CD1c-positive myeloid dendritic cell (primary cell): ENCODE data around the gene ABCD4.

Source experiments
- DNase-seq: peaks from one replicate; pipeline ENCODE4 v3.0.0-alpha.2; 2016; ENCODE audit errors: extremely low spot score

The ABCD4 gene

DNA sequence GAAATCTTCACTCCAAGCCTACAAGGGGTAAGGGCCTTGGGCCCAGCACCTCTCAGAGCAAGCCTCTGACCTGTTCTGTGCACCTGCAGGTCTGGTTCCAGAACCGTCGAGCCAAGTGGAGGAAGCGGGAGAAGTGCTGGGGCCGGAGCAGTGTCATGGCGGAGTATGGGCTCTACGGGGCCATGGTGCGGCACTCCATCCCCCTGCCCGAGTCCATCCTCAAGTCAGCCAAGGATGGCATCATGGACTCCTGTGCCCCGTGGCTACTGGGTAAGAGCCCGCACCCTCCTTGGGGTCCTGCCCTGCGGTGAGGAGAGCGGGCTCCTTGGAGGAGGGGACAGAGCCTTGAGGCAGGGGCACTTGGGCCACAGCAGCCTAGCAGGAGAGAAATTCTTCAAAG lies 43.2 kb downstream of the ABCD4 start:
- no peak for DNase-seq

DNA sequence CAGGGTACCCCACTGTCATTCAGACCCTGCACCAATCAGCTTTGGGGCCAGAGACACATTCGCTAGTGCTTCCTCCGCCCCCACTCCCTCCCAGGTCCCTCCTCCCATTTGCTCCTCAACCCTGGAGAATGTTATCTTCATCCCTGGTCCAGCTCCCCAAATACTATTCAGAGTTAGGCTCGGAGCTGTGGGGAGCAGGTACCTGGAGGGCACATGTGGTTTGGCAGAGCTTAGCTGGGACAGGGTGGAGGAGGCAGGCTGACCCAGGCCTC lies 44.0 kb downstream of the ABCD4 start:
- DNase-seq: no peak

DNA sequence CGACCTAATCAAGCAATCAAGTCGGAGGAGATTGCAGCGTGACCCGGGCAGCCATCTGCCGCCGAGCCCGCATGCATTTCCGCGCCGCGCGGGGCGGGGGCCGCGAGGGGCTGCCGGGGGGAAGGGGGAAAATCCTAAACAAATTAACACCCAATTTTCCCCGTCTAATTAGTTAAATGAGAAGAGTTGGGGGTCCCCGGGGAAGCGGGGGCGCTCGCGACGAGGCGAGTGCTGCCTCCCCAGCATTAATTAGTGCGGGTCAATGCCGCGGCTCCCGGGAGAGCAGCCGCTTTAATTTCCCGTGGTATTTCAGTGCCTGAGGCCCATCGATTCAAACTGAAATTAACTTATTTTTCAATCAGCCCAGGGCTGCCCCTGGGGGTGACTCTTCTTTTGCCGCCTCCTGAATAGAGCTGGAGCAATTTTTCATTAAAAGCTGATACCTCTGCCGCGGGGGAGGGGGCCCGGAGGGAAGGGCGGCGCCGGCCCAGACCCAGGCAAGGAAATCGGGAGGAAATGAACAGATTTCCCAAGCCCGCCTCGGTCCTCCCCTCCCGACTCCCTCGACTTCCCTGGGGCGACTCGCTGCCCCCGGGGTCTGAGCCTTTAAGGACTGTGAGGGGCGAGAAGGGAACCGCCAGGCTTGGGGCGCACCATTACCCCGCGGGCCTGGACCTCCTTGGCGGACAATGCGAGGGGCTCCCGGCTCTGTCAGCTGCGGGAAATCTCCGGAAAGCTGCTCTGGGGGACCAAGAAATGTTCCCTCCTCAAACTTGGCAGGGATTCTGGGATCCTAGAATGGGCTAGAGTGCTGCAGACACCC lies 44.6 kb downstream of the ABCD4 start:
- no peak for DNase-seq

DNA sequence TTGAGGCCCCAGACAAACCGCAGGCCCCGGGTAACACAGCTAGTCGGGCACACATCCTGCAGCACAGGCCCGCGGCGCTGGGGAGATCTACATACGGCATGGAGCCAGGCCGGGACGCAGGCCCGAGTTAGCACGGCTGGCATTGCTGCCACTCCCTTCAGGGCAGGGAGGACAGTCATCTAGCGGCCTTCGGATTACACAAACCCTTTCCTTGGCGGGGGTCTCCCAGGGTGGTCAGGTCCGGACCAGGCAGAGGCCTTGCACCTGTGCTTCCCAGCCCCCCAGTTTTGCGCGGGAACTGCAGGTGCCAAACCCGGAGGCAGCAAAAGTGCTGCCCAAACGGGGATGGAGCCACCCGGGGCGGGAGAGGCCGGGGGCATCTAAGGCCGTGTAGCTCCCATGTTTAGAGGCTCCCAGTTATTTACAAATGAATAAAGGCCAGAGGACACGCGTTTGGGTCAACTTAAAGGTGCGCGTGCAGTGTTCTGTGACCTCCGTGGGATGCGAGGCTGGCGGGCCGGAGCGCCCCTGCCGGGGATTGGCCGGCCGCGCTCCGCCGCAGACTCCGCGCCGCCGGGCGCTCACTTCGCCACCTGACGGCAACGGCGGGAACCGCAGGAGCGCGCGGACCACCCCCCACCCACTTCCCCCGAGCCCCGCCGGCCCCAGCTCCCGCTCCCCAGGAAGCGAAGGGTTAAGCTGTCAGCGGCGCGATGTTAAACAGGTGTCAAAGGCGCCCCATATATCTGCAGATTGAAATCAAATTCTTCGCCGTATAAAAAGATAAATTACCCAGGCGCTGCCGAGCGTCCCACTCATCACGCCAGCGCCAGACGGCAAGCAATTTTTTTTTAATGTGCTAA lies 45.4 kb downstream of the ABCD4 start:
- DNase-seq: peak; percentile 77

DNA sequence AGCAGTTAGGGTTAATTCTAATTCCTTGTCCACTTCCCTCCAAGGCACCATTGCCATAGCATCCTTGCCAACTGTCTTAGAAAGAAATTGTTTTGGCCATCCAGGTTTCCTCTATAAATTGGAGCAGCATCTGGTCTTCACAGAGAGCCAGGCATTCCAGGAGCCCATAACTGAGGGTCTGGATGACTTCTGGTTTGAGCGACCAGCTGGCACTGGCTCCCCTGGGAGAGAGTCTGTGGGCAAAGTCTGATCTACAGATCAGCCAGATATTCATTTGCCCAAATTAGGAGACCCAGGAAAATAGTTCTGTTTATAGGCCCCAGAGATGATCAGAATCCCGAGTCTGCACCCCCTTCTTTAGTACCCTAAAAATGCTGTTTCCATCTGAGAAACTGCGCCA lies 47.5 kb downstream of the ABCD4 start:
- DNase-seq: no peak

DNA sequence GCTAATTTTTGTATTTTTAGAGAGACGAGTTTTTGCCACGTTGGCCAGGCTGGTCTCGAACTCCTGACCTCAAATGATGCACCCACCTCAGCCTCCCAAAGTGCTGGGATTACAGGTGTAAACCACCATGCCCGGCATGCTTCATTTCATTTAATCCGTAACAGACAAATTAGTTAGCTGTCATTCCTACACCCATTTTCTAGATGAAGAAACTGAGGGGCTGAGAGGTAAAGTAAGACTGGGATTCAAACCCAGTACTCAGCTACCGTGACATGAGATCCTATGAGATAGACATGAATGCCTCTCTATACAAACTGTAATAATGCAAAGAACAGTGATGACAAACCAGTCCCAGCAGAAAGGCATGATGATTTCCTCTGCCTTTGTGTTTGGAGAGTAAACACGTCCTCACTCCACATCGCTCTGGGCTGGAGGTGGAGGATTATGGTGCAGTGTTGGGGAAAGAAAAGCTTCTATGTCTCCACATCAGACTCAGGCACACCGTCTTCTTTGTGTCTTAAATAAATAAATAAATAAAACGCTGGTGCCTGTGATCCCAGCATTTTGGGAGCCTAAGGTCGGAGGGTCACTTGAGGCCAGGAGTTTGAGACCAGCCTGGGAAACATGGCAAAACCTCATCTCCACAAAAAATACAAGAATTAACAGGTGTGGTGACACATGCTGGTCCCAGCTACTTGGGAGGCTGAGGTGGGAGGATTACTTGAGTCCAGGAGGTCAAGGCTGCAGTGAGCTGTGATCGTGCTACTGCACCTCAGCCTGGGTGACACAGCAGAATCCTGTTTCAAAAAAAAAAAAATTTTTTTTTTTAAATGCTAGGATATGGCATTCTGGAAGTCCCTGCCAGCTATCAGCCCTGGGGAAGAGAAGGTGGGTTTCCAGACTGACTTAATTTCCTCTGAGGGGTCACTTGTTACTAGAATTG lies 53.0 kb downstream of the ABCD4 start:
- no peak for DNase-seq

DNA sequence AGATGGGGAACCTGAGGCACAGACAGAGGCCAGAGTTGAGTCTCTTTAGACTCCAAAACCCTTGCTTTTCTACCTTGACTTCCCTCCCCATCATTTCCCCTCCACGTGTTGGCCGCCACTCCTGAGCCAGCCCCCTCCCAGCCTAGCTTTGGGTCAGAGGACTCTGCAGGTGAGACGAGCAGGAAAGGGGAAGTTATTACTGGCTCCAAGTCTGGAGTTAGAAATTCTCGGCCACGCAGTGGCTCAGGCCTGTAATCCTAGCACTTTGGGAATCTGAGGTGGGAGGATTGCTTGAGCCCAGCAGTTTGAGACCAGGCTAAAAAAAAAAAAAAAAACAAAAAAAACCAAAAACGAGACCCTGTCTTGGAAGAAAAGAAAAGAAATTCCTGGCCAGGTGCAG lies 54.7 kb downstream of the ABCD4 start:
- no peak for DNase-seq

DNA sequence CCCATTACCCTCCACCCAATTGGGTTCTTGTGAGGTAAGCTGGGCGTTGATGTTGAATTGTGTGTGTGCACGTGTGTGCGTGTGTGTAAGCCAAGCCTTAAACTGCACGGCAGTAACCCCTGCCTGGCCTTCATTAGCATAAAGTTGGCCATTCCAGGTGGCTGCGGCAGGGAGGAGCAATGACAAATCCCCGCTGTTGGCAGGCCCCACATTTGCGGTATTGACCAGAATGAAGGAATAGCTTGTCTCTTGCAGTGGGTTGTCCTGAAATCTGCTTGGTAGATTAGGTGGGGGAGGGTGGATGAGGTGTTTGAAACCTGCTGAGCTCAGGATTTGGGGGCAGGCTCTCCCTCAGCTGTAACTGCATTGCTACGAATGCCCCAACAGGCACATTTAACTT lies 56.2 kb downstream of the ABCD4 start:
- DNase-seq: no peak

DNA sequence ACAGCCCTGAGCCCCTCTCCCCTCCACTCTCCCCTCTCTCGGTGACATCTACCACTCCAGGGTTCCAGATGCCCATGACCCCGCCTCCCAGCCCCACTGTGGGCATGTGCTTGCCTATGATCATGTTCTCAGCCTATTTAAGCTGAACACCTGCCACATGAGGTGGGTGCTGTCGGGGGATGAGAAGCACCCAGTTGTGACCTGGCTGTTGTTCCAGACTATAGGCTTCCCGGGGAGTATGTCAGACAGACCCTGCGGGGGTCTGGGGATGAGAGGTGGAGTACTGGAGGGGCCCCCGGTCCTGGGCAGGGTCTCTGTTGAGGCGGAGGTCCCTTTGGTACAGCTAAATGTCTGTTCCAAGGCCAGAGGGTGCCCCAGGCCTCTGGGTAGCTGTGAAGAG lies 57.4 kb downstream of the ABCD4 start:
- no peak for DNase-seq

DNA sequence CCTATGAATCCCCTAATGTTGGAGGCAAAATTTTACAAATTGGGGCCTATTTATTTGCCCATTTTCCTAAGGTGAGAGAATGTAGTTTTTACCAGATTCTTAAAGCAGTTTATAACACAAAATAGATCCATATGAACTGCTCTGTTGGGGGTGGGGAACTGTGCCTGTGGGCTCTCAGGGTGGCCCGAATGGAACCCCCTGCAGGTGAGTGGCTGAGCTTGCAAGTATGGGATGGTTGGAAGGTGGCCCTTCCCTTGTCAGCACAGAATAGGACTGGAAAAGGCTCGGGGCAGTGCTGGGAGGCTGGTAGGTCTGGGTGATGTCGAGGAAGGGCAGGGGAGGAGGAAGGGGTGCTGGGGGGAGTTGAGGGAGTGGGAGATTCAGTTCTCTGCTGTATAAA lies 58.6 kb downstream of the ABCD4 start:
- DNase-seq: no peak

DNA sequence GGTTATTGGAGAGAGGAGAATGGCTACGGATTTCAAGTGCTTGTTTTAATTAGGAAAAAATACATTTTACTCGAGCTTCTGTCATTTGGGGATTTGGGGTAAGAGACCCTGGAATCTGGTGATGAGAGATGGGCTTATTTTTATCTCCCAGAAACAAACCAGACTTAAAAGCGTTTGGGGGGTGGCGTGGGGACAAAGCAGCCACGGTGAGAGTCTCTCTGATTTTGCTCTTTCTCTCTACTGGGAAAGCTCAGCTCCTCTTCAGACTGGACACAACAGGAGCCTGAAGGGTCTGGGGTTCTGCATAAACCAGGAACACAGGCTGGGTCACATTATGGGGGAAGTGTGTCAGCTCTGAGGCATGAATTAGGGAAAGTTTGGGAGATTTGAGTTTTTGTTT lies 59.7 kb downstream of the ABCD4 start:
- DNase-seq: no peak

DNA sequence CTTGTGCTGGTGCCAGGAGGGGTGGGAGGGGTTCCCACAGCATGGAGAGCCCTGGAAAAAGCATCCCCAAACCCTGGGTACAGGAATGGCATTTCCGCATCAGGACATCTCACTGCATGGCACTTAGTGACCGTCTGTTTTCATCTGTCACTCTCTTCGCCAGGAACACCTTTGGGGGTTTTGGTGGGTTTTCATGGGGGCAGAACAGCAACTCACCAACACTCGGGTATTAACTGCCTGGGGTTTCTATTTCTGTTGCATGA lies 60.0 kb downstream of the ABCD4 start:
- DNase-seq: no peak

DNA sequence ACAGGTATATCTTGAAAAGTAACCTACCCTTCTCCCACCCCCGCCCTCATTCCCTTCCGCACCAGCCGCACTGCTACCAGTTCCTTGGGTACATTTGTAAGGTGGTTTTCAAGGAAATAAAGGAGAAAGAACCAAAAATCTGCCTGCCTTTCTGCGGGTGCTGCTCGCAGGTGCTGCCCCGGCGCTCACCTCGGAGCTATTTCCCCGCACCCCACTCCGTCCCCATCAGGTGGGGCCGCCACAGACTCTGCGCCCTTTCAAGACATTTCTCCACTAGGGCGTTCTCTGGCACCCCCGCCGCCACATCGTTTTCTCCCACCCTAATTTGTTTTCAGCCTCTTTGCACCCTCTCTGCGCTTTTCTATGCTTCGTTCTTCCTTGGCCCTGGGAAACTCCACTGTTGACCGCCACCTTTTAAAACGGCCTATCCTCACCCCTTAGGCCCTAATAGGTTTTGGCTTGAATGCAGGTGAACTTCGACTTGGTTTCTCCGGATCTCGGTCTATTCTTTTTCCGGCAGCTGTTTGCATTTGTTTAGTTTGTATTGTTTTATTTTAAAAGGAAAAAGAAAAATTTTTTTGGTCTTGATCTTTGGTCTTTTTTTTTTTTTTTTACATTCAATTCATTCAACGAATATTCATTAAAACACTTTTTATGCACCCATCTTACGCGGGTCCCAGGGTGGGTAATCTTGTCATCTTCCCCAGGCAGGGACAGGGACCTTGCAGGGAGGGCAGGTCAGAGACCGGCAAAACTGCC lies 60.5 kb downstream of the ABCD4 start:
- DNase-seq: no peak

DNA sequence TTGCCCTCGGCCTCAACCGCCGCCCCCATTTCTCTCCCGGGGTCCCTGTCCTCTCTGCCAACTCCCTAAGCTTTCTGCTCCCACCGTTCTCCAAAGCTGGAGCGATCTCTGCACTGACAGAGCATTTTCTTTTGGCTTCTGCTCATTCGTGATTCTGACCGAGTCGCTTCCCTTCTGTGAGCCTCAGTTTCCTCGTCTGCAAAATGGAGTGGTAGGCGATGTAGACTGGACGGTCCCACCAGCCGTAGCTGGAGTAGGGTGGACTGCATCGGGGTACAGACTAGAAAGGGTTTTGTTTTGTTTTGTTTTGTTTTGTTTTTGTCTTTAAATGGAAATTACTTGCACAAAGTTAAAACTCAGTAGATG lies 61.1 kb downstream of the ABCD4 start:
- DNase-seq: no peak

DNA sequence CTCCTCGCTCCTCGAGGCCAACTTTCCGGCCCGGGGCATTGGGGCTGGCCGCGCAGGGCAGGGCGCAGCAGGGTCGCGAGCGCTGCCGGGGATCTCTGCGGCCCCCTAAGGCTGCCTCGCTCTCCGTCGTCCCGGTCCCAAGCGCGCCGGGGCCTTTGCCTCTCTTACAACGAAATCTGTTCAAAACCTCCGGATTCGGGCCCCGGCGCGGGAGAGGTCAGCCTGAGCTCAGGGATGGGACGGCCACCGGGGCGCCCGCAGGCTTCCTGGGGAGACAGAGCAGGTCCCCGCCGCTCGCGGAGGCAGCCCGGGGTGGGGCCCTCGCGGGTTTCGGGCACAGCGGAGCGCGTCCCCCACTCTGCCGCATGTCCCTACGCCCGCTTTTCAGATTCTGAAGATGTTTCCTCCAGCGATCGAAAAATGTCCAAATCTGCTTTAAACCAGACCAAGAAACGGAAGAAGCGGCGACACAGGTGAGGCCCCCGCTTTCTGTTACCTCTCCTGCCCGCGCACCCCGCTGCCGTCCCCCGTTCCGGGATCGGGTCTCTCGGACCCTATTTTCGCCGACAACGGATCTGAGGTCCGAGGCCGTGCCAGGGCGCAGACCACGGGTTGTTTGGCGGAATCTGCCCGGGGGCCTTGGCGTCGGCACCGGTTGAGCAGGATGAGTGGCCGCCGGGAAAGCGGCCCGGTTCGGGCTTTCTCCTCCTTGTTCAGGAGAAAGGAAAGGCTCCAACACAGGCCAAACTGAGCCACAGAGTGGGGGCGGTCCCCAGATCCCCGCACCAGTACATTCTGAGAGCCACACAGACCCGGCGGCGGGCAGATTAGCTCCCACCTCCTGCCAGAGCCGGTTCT lies 61.7 kb downstream of the ABCD4 start:
- DNase-seq: no peak

DNA sequence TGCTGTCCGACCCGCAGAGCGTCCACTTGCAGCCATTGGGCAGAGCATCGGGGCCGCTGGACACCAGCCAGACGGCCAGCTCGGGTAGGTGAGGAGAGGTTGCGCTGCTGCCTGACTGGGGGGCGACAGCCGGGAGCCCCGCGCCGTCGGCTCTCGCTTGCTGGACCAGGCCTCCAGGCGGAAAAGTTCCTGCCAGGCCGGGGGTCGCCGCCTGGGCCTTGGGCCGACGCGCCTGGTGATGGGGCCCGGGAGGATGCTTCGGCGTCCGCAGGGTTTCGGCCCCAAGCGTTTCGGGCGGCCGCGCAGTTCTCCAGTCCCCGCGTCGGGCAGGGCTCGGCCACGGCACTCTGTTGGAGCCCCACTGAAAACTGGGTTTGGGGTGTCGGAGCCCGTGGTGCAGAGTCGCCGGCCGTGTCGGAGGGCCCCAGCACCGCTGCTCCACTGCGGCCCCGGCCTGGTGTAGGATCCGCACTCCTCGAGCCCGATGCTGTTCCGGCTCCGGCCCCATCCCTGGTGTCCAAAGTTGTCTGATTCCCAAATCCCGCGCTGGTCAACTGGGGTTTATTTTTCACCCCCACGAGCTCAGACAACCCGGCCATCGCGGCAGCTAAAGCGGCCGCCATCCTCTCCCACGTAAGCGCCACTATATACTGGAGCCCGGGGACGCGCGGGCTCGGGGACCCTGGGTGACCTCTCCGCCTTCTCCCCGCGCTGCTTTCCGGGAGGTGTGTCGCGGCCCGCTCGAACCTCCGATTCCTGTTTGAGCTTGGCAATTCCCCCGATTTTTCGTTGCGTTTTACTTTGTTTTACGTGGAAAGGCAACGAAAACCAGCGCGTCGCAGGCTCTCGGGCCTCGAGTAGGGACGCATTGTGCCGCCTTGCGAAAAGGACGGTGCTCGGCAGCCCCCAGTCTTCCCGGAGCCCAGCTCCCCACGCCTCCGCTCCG lies 62.6 kb downstream of the ABCD4 start:
- no peak for DNase-seq

DNA sequence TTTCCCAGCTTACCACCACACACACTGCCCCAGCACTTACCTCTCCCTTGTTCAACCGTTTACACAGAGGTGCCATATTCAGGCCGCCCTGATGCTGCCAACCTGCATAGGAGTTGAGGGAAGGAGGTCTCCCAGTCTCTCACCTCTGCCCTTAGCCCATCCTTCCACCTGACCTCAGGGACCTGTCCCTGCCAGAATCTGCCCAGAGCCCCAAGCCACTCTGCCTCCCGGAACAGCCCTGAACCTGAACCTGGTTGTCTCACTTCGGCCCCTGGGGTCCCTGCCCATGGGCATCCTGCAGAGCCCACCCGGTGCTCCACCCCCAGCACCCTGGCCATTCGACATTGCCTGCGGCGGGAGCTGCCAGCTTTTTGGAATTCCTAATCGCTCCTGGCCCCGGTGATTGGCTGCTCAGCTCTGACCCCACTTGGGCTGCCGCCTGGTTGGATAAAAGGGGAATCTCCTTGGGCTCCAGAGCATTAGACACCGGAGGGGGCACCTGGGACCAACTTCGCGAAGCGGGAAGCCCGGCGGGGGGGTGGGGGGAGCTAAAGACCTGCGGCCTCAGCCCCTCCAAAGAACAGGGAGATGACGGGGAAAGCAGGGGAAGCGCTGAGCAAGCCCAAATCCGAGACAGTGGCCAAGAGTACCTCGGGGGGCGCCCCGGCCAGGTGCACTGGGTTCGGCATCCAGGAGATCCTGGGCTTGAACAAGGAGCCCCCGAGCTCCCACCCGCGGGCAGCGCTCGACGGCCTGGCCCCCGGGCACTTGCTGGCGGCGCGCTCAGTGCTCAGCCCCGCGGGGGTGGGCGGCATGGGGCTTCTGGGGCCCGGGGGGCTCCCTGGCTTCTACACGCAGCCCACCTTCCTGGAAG lies 63.5 kb downstream of the ABCD4 start, which contains the start of gene VSX2:
Gene VSX2 (plus strand): TSS at position 476 of the 874 bp plus-strand sequence. CDS start 113 bp downstream, at position 589.
- DNase-seq: no peak

DNA sequence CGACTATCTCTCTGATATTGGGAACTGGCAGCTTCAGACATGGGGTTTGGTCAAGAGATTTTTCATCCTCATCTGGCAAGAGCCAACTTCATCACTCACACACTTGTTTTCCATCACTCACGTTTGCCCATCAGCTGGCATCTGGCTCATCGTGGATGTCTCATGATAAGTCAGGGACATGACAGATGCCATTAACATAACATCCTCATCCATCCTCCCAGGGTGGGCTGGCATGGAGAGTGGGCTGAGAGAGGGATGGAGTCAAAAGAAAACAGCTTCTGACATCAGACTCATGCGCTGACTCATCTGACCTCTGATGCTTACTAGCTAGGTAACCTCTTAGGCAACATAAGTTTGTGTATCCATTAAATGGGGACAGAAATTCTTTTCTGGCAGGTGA lies 65.3 kb downstream of the ABCD4 start:
- no peak for DNase-seq
